Uterus (tissue), 4 donors: ENCODE results near the gene EIF3I. TPM values are rescaled to one million over a fixed set of nuclear protein-coding genes. Genes with fewer than 3 reads are reported as not detected.

Experiments
- DNase-seq, 2 donors: peaks; one replicate each; pipeline ENCODE4 v3.0.0-alpha.2; 2019 to 2020
- H3K27ac ChIP-seq, 2 donors: fragments of 200-600 bp; sonication (generic); 1 replicate in 1 of 2; 2 replicates in 1 of 2; pipeline ENCODE4 v1.5.1; 2016 to 2018
- H3K27me3 ChIP-seq, 2 donors: fragments of 200-600 bp; sonication (generic); one replicate each; pipeline ENCODE4 v1.5.1; 2018 to 2019; ENCODE audit warnings: control low read depth in 1 of 2
- H3K36me3 ChIP-seq, 2 donors: fragments of 200-600 bp; sonication (generic); one replicate each; pipeline ENCODE4 v1.5.1; 2019; ENCODE audit warnings: control low read depth in 1 of 2
- H3K4me1 ChIP-seq, 2 donors: fragments of 200-600 bp; sonication (generic); one replicate each; pipeline ENCODE4 v1.5.1; 2018 to 2019; ENCODE audit warnings: control low read depth in 1 of 2
- H3K4me3 ChIP-seq, 2 donors: fragments of 200-600 bp; sonication (generic); 1 replicate in 1 of 2; 2 replicates in 1 of 2; pipeline ENCODE4 v1.5.1; 2018 to 2019; ENCODE audit warnings: mild to moderate bottlenecking in 1 of 2
- H3K9me3 ChIP-seq, 2 donors: fragments of 200-600 bp; sonication (generic); one replicate each; pipeline ENCODE4 v1.5.1; 2019; ENCODE audit warnings: control low read depth in 1 of 2
- POLR2A ChIP-seq, 2 donors: fragments of 450-650 bp; IDR thresholded peaks; one replicate each; pipeline ENCODE4 v1.6.1; 2016; ENCODE audit warnings: antibody characterized with exemption in 2 of 2, mild to moderate bottlenecking in 1 of 2, moderate library complexity in 1 of 2
- intact Hi-C: fragments of 100-400 bp; cut with DNase I; formaldehyde crosslinking; loops from one replicate; pipeline ENCODE4 v1.15.1; 2023; ENCODE audit warnings: low total_unique reads
- total RNA-seq, 4 donors: library from RNA; depleted of rRNA in 3 of 4; stranded (reverse); fragments of >200 nt in 3 of 4; gene quantifications; one replicate each; pipeline versions ENCODE4 v1.1.0 to v1.2.4, GENCODE V29; 2014 to 2023
- TF ChIP-seq, protein P1 (sequence below), 4 experiments: fragments of 200-600 bp in 2 of 4; fragments of 450-650 bp in 2 of 4; sonication (generic) in 2 of 4; IDR thresholded peaks; one replicate each; pipeline ENCODE4 v1.5.1; 2016 to 2019; ENCODE audit warnings: antibody characterized with exemption in 4 of 4, mild to moderate bottlenecking in 2 of 4, moderate library complexity in 1 of 4
- donor health status: DM: yes; HTN: yes; CAD: no.

EIF3I gene
- total RNA-seq, 4 donors from 2014 or later = 111 to 246 (median 143) TPM

- no peaks in the 10 kb centered on the region for H3K27me3 ChIP-seq
- peaks cover 0 to 5% of the 10 kb centered on the region in 2 donors for H3K4me1 ChIP-seq
- TF ChIP-seq, protein P1, sequence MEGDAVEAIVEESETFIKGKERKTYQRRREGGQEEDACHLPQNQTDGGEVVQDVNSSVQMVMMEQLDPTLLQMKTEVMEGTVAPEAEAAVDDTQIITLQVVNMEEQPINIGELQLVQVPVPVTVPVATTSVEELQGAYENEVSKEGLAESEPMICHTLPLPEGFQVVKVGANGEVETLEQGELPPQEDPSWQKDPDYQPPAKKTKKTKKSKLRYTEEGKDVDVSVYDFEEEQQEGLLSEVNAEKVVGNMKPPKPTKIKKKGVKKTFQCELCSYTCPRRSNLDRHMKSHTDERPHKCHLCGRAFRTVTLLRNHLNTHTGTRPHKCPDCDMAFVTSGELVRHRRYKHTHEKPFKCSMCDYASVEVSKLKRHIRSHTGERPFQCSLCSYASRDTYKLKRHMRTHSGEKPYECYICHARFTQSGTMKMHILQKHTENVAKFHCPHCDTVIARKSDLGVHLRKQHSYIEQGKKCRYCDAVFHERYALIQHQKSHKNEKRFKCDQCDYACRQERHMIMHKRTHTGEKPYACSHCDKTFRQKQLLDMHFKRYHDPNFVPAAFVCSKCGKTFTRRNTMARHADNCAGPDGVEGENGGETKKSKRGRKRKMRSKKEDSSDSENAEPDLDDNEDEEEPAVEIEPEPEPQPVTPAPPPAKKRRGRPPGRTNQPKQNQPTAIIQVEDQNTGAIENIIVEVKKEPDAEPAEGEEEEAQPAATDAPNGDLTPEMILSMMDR (IDR thresholded peaks at IDR 0.05) = no peak
- no peak for TF ChIP-seq POLR2A (IDR thresholded peaks at IDR 0.05)
- no peaks in the 10 kb centered on the region for H3K36me3 ChIP-seq
- H3K27ac ChIP-seq = no peak overlapping the region
- intact Hi-C loops = no loop called here
- no peak for DNase-seq
- no peaks in the 10 kb centered on the region for H3K9me3 ChIP-seq
- no peak overlapping the region for H3K4me3 ChIP-seq
Observed at GRCh38 chr1:32208469-32208868, 13.7 kb upstream of the EIF3I start.

- no peak within 1 kb of the TSS for H3K27ac ChIP-seq
- peaks cover 0 to 5% of the 10 kb centered on the region in 2 donors for H3K4me1 ChIP-seq
- no peaks in the 10 kb centered on the region for H3K9me3 ChIP-seq
- H3K36me3 ChIP-seq = no peaks in the 10 kb centered on the region
- no peak within 1 kb of the TSS for H3K4me3 ChIP-seq
- no peaks in the 10 kb centered on the region for H3K27me3 ChIP-seq
- TF ChIP-seq, protein P1 (IDR thresholded peaks at IDR 0.05) = no peak
- no peak for TF ChIP-seq POLR2A (IDR thresholded peaks at IDR 0.05)
- intact Hi-C loops = no loop called here
- DNase-seq = peak in 1 of 2 donors; percentile 38
Observed at GRCh38 chr1:32208891-32209328, 13.3 kb upstream of the EIF3I start, which contains the start of gene DCDC2B. Gene DCDC2B, plus strand, starts transcription at chr1:32209089. Its CDS starts 5 bp downstream, at chr1:32209094.

GRCh38 chr1:32215629-32216480 is 6.4 kb upstream of the EIF3I start:
- intact Hi-C loops = no loop called here
- Histone ChIP-seq H3K9me3 (no peaks in the 10 kb centered on the region), H3K27me3 (no peaks in the 10 kb centered on the region), H3K27ac (no peak overlapping the region), H3K4me1 (peaks cover 1 to 3% of the 10 kb centered on the region in 2 donors), H3K36me3 (no peaks in the 10 kb centered on the region), H3K4me3 (no peak overlapping the region)
- peak; percentile 41 to 42 for DNase-seq
- TF ChIP-seq, protein P1 (IDR thresholded peaks at IDR 0.05) = peak; percentile 47 to 72 (median 59)
- no peak for TF ChIP-seq POLR2A (IDR thresholded peaks at IDR 0.05)

DNA sequence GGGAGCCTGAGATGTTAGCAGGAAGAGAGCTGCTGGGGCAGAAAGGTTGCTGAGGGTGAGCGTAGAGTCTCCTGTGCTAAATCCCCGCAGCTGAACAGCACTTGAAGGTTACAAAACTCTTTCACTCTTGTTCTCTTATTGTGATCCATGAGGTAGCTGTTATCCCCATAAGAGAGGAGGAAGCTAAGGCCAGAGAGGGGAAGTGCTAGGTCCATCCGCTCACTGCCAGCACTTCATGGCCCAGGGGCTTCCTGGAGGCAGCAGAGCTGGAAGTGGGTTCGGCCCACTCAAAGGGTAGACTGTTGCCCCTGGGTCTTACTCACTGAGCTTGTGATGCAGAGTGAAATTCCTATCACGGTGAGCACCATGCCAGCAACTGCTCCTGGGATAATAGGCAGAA is 5.6 kb upstream of the EIF3I start:
- intact Hi-C loops = no loop called here
- TF ChIP-seq, protein P1 (IDR thresholded peaks at IDR 0.05) = no peak
- no peak for TF ChIP-seq POLR2A (IDR thresholded peaks at IDR 0.05)

DNA sequence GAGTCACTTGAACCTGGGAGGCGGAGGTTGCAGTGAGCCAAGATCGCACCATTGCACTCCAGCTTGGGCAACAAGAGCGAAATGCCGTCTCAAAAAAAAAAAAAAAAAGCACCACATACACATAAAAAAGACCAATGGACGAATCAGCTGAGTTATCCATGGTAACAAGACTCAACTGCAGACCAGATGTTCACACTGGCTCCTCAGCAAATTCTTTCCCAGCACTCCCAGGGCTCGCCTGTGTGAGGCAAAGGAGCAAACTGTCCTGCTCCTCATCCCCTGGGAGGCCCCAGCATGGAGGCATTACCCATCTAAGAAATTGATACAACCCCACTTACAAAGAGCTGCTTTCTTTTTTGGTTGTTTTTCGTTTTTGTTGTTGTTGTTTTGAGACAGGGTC is 3.2 kb upstream of the EIF3I start:
- TF ChIP-seq, protein P1 (IDR thresholded peaks at IDR 0.05) = no peak
- no peak for TF ChIP-seq POLR2A (IDR thresholded peaks at IDR 0.05)
- DNase-seq = no peak
- Histone ChIP-seq H3K27me3 (no peaks in the 10 kb centered on the region), H3K36me3 (no peaks in the 10 kb centered on the region), H3K4me3 (no peak overlapping the region), H3K27ac (no peak overlapping the region), H3K9me3 (no peaks in the 10 kb centered on the region), H3K4me1 (peaks cover 4 to 16% of the 10 kb centered on the region in 2 donors)
- intact Hi-C loops = no loop called here

More for the DNA sequence above, 5.6 kb upstream of the EIF3I start:
- no peak overlapping the region for H3K4me3 ChIP-seq
- H3K9me3 ChIP-seq = no peaks in the 10 kb centered on the region
- peaks cover 4 to 6% of the 10 kb centered on the region in 2 donors for H3K4me1 ChIP-seq
- no peaks in the 10 kb centered on the region for H3K27me3 ChIP-seq
- no peak overlapping the region for H3K27ac ChIP-seq
- no peaks in the 10 kb centered on the region for H3K36me3 ChIP-seq
- DNase-seq = no peak
